HCT116 (cell line): Measurements from ENCODE around the gene ARHGEF1. TPM values are rescaled to one million over a fixed set of nuclear protein-coding genes. Genes with fewer than 3 reads are reported as not detected.

ENCODE experiments used
- ATAC-seq: fragments of 200-7000 bp; cut with Tn5 transposase; 2 replicates; pipeline ENCODE4 v1.9.1; 2020; ENCODE audit warnings: mild to moderate bottlenecking, moderate library complexity
- BruUV-seq: library from RNA; stranded (reverse); fragments of 400-500 nt; replicated peaks from 2 replicates; lab custom pipeline; 2021; lab: Mats Ljungman, UMichigan
- CTCF ChIA-PET: fragments of 300-600 bp; sonication (Branson Sonifier 250); formaldehyde crosslinking; loops from one replicate; lab custom pipeline; 2021; ENCODE audit warnings: antibody characterized with exemption; lab: Charles Lee
- POLR2A ChIA-PET: fragments of 300-600, 350-600 bp; sonication (Branson Sonifier 250); formaldehyde crosslinking; loops from one replicate; lab custom pipeline; 2021; ENCODE audit warnings: antibody characterized with exemption; lab: Charles Lee
- RAD21 ChIA-PET, 2 experiments: fragments of 300-600 bp; sonication (Branson Sonifier 250); formaldehyde crosslinking; loops; one replicate each; lab custom pipeline; 2023; ENCODE audit warnings: low total read pairs in 2 of 2; ENCODE audit not compliant: uncharacterized antibody in 2 of 2, unreplicated experiment in 2 of 2, low non-redundant PET in 1 of 2; lab: Charles Lee
- DNase-seq: peaks from one replicate; pipeline ENCODE4 v3.0.0-alpha.2; 2010; ENCODE audit warnings: low read depth, low spot score
- H2AFZ ChIP-seq: fragments of 200-600 bp; shearing (Covaris generic), sonication (generic); 2 replicates; pipeline ENCODE4 v1.6.1; 2017; ENCODE audit warnings: low read depth, mixed run types, mixed read lengths, antibody characterized with exemption, low read length; ENCODE audit not compliant: poor library complexity, severe bottlenecking
- H3K27ac ChIP-seq: 2 replicates; pipeline ENCODE4 v1.5.1; 2012; ENCODE audit warnings: low read depth, low read length
- H3K27me3 ChIP-seq: fragments of 200-600 bp; sonication (generic); 2 replicates; pipeline ENCODE4 v1.6.1; 2016; ENCODE audit warnings: mixed run types, low read length, mixed read lengths; ENCODE audit not compliant: insufficient read depth
- H3K36me3 ChIP-seq, 2 experiments: fragments of 200-500 bp in 1 of 2; fragments of 200-600 bp in 1 of 2; sonication (Bioruptor generic) in 1 of 2; sonication (generic) in 1 of 2; 2 replicates each; pipeline versions ENCODE4 v1.5.1 to v1.6.1; 2014 to 2016; ENCODE audit warnings: low read length in 2 of 2, inconsistent platforms in 1 of 2, mixed read lengths in 1 of 2, mixed run types in 1 of 2; ENCODE audit not compliant: insufficient read depth in 2 of 2, control insufficient read depth in 1 of 2
- H3K4me1 ChIP-seq, 2 experiments: fragments of 200-600 bp in 1 of 2; sonication (generic) in 1 of 2; 2 replicates each; pipeline versions ENCODE4 v1.5.1 to v1.6.1; 2012 to 2017; ENCODE audit warnings: low read length in 2 of 2, inconsistent platforms in 1 of 2, mild to moderate bottlenecking in 1 of 2, mixed read lengths in 1 of 2, mixed run types in 1 of 2, moderate library complexity in 1 of 2; ENCODE audit not compliant: insufficient read depth in 2 of 2, control insufficient read depth in 1 of 2
- H3K4me2 ChIP-seq: fragments of 200-600 bp; sonication (generic); 2 replicates; pipeline ENCODE4 v1.6.1; 2017; ENCODE audit warnings: mixed run types, low read length, mixed read lengths
- H3K4me3 ChIP-seq, 2 experiments: fragments of 200-600 bp in 1 of 2; sonication (generic) in 1 of 2; replicated peaks in 1 of 2; 2 replicates each; pipeline ENCODE4 v1.5.1; 2011 to 2016; ENCODE audit warnings: low read length in 2 of 2, control low read depth in 1 of 2, low read depth in 1 of 2, mild to moderate bottlenecking in 1 of 2, mixed read lengths in 1 of 2, mixed run types in 1 of 2
- H3K79me2 ChIP-seq: fragments of 200-600 bp; sonication (generic); 2 replicates; pipeline ENCODE4 v1.6.1; 2017; ENCODE audit warnings: mild to moderate bottlenecking, mixed run types, low read length, moderate library complexity, mixed read lengths; ENCODE audit not compliant: insufficient read depth
- H3K9ac ChIP-seq: fragments of 200-600 bp; sonication (generic); 2 replicates; pipeline ENCODE4 v1.6.1; 2016; ENCODE audit warnings: low read length, mixed read lengths
- H3K9me2 ChIP-seq: fragments of 200-600 bp; sonication (generic), shearing (Covaris generic); 2 replicates; pipeline ENCODE4 v1.6.1; 2017; ENCODE audit warnings: mixed run types, mild to moderate bottlenecking, moderate library complexity; ENCODE audit not compliant: insufficient read depth
- H3K9me3 ChIP-seq, 2 experiments: fragments of 200-500 bp in 1 of 2; fragments of 200-600 bp in 1 of 2; sonication (Bioruptor generic) in 1 of 2; sonication (generic) in 1 of 2; 2 replicates each; pipeline ENCODE4 v1.6.1; 2014 to 2017; ENCODE audit warnings: low read length in 2 of 2, mixed read lengths in 2 of 2, inconsistent platforms in 1 of 2, low read depth in 1 of 2, mild to moderate bottlenecking in 1 of 2, mixed run types in 1 of 2, moderate library complexity in 1 of 2; ENCODE audit not compliant: control insufficient read depth in 1 of 2, insufficient read depth in 1 of 2
- H4K20me1 ChIP-seq: fragments of 200-600 bp; sonication (generic), shearing (Covaris generic); 2 replicates; pipeline ENCODE4 v1.6.1; 2017; ENCODE audit warnings: mixed run types, mild to moderate bottlenecking, moderate library complexity; ENCODE audit not compliant: insufficient read depth
- EGR1 ChIP-seq: IDR thresholded peaks from 2 replicates; pipeline ENCODE4 v1.6.1; 2012; ENCODE audit warnings: low read depth
- MAX ChIP-seq: IDR thresholded peaks from 2 replicates; pipeline ENCODE4 v1.6.1; 2012
- POLR2A ChIP-seq: IDR thresholded peaks from 2 replicates; pipeline ENCODE4 v1.7.0; 2011; ENCODE audit warnings: borderline replicate concordance; ENCODE audit not compliant: insufficient read depth, insufficient read length; ENCODE audit errors: extremely low read depth
- SIN3A ChIP-seq: IDR thresholded peaks from 2 replicates; pipeline ENCODE4 v1.6.1; 2012; ENCODE audit warnings: low read depth
- SP1 ChIP-seq: IDR thresholded peaks from 2 replicates; pipeline ENCODE4 v1.6.1; 2012; ENCODE audit warnings: low read depth
- SRF ChIP-seq: IDR thresholded peaks from 2 replicates; pipeline ENCODE4 v1.6.1; 2012; ENCODE audit warnings: low read depth
- ZNF274 ChIP-seq: fragments of 200-500 bp; sonication (Bioruptor generic); IDR thresholded peaks from 2 replicates; pipeline ENCODE4 v1.6.1; 2014; ENCODE audit warnings: mild to moderate bottlenecking, low read depth, low read length, inconsistent platforms
- intact Hi-C: fragments of 100-400 bp; cut with micrococcal nuclease; formaldehyde crosslinking; loops from 2 replicates; pipeline ENCODE4 v1.10.0; 2022
- total RNA-seq: library from RNA; stranded (reverse); gene quantifications from one replicate; pipeline ENCODE4 v1.2.1, GENCODE V29; 2021; ENCODE audit not compliant: unreplicated experiment
- TF ChIP-seq, protein P1 (sequence below), 3 experiments: fragments of 200-600 bp in 1 of 3; sonication (generic) in 1 of 3; IDR thresholded peaks in 2 of 3; conservative IDR thresholded peaks in 1 of 3; 2 replicates each; pipeline ENCODE4 v1.5.1; 2012 to 2017; ENCODE audit warnings: low read depth in 2 of 3, low read length in 2 of 3, antibody characterized with exemption in 1 of 3, borderline replicate concordance in 1 of 3, control low read depth in 1 of 3, mild to moderate bottlenecking in 1 of 3, mixed read lengths in 1 of 3, mixed run types in 1 of 3, moderate library complexity in 1 of 3; ENCODE audit not compliant: insufficient read depth in 1 of 3

ARHGEF1 gene
- total RNA-seq, 1 experiment from 2014 or later: 110 TPM

DNA sequence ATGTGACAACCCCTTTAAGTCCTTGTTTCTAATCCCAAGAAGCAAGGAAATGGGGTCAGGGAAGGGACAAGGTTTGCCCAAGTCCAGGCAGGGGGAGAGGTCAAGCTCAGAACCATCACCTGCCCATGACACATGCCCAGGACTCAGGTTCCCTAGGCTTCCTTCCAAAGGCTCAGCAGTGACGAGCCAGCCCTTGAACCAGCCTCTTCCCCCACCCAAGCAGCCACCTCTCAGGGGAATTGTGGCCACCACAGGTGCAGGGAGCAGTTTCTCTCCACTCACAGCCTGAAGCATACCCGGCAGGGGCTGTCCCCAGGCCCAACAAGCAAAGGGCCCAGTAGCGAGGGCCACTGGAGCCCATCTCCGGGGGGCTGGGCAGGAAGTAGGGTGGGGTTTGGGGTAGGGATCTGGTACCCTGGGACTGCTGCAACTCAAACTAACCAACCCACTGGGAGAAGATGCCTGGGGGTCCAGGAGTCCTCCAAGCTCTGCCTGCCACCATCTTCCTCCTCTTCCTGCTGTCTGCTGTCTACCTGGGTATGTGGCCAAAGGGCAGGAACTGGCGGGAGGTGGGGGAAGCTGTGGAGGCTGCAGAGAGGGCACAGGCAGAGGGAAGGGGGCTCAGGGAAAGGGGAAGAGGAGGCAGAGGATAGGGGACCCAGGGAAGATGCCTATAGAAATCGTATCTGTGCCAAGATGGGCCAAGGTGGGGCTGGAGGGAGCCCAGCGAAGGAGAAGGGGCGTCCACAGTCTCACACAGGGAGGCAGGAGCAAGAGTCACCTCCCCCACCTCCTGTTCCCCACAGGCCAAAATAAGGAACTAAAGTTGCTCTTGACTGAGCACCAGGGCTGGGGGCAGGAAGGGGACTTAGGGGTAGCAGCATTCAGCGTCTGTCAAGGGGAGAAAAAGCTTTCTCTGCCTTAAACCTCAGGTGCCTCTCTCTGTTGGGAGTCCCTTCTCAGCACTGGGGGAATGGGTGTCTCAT is 5.8 kb upstream of the ARHGEF1 start, which contains the start of gene CD79A:
Gene CD79A (plus strand): TSS at position 433 of the 986 bp plus-strand sequence. CDS start 26 bp downstream, at position 459.
- H3K4me1 ChIP-seq: peaks cover 2 to 12% of the 10 kb centered on the region in 2 experiments; a peak in 3 of 4 replicates
- ChIA-PET RAD21 (no interaction called here), CTCF (no interaction called here), POLR2A (interaction anchor here (1.0 kb wide), 1 partner anchor 11 kb away, joined by 3 read pairs; no protein-coding TSS in a partner anchor)
- no TSS peak for BruUV-seq
- no peak for TF ChIP-seq MAX
- TF ChIP-seq POLR2A: no peak
- TF ChIP-seq SRF: no peak
- H3K79me2 ChIP-seq: no peaks in the 10 kb centered on the region
- no peak within 1 kb of the TSS for H3K4me2 ChIP-seq
- peaks cover 5% of the 10 kb centered on the region; the same call in 1 of the 2 replicates for H4K20me1 ChIP-seq
- no peak within 1 kb of the TSS for H3K4me3 ChIP-seq
- ATAC-seq (no peak), DNase-seq (no peak)
- intact Hi-C loops: no loop called here
- no peak within 1 kb of the TSS for H2AFZ ChIP-seq
- no peak within 1 kb of the TSS for H3K9ac ChIP-seq
- H3K9me3 ChIP-seq: no peaks in the 10 kb centered on the region
- no peak within 1 kb of the TSS for H3K27ac ChIP-seq
- no peaks in the 10 kb centered on the region for H3K9me2 ChIP-seq
- H3K36me3 ChIP-seq: no peaks in the 10 kb centered on the region
- H3K27me3 ChIP-seq: no peaks in the 10 kb centered on the region

- H3K27ac ChIP-seq: no peak overlapping the region
- H3K4me3 ChIP-seq: no peak overlapping the region
- no peaks in the 10 kb centered on the region for H4K20me1 ChIP-seq
- RAD21 ChIA-PET: no interaction called here
- H3K9ac ChIP-seq: no peak overlapping the region
- DNase-seq (no peak), ATAC-seq (no peak)
- H3K9me2 ChIP-seq: no peaks in the 10 kb centered on the region
- POLR2A ChIA-PET: no interaction called here
- H3K27me3 ChIP-seq: no peaks in the 10 kb centered on the region
- CTCF ChIA-PET: no interaction called here
- TF ChIP-seq, protein P1, sequence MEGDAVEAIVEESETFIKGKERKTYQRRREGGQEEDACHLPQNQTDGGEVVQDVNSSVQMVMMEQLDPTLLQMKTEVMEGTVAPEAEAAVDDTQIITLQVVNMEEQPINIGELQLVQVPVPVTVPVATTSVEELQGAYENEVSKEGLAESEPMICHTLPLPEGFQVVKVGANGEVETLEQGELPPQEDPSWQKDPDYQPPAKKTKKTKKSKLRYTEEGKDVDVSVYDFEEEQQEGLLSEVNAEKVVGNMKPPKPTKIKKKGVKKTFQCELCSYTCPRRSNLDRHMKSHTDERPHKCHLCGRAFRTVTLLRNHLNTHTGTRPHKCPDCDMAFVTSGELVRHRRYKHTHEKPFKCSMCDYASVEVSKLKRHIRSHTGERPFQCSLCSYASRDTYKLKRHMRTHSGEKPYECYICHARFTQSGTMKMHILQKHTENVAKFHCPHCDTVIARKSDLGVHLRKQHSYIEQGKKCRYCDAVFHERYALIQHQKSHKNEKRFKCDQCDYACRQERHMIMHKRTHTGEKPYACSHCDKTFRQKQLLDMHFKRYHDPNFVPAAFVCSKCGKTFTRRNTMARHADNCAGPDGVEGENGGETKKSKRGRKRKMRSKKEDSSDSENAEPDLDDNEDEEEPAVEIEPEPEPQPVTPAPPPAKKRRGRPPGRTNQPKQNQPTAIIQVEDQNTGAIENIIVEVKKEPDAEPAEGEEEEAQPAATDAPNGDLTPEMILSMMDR (IDR thresholded peaks at IDR 0.05 in 2 of 3, conservative IDR thresholded peaks at IDR 0.05 in 1 of 3; ENCODE audit: borderline replicate concordance in 1 of 3, insufficient read depth in 1 of 3, low read depth in 2 of 3, low read length in 2 of 3): no peak
- no peak for TF ChIP-seq SP1
- TF ChIP-seq EGR1: no peak
- TF ChIP-seq SIN3A: no peak
- no peak for TF ChIP-seq ZNF274
- no peaks in the 10 kb centered on the region for H3K79me2 ChIP-seq
- intact Hi-C loops: no loop called here
- H3K9me3 ChIP-seq: no peaks in the 10 kb centered on the region
- BruUV-seq: no TSS peak
- no peaks in the 10 kb centered on the region for H3K36me3 ChIP-seq
- H3K4me1 ChIP-seq: peaks cover 2 to 15% of the 10 kb centered on the region in 2 experiments; a peak in 3 of 4 replicates
- H3K4me2 ChIP-seq: no peak overlapping the region
- no peak overlapping the region for H2AFZ ChIP-seq
Measured at GRCh38 chr19:41877916-41878905, 4.8 kb upstream of the ARHGEF1 start.
